ENCODE results near the gene ST8SIA3. TPM values are rescaled to one million over a fixed set of nuclear protein-coding genes. Genes with fewer than 3 reads are reported as not detected.

The ST8SIA3 gene
- total RNA-seq, 6 experiments from 2014 or later, result not detected

GRCh38 chr18:57364460-57364859 is 12.1 kb downstream of the ST8SIA3 start:
- DNase-seq, result no peak
- Mint-ChIP-seq H3K4me3 (no peak overlapping the region), H3K27ac (no peak overlapping the region), H3K9me3 (no peaks in the 10 kb centered on the region), H3K36me3 (ENCODE audit: low read depth) (no peaks in the 10 kb centered on the region), H3K27me3 (ENCODE audit: insufficient read depth) (peaks cover 5% of the 10 kb centered on the region), H3K4me1 (ENCODE audit: low read depth) (no peaks in the 10 kb centered on the region)
- no peak for TF ChIP-seq CTCF (IDR thresholded peaks at IDR 0.05)

- no peak for DNase-seq
- no peak for TF ChIP-seq CTCF (IDR thresholded peaks at IDR 0.05)
- Mint-ChIP-seq H3K36me3 (ENCODE audit: low read depth) (no peaks in the 10 kb centered on the region), H3K27me3 (ENCODE audit: insufficient read depth) (peaks cover 5% of the 10 kb centered on the region), H3K4me1 (ENCODE audit: low read depth) (no peaks in the 10 kb centered on the region), H3K9me3 (no peaks in the 10 kb centered on the region), H3K4me3 (no peak overlapping the region), H3K27ac (no peak overlapping the region)
Measured at GRCh38 chr18:57366528-57367081, 14.2 kb downstream of the ST8SIA3 start.

GRCh38 chr18:57372444-57372843 is 20.1 kb downstream of the ST8SIA3 start:
- Mint-ChIP-seq H3K9me3 (no peaks in the 10 kb centered on the region), H3K27ac (no peak overlapping the region), H3K4me3 (no peak overlapping the region), H3K4me1 (ENCODE audit: low read depth) (no peaks in the 10 kb centered on the region), H3K36me3 (ENCODE audit: low read depth) (no peaks in the 10 kb centered on the region), H3K27me3 (ENCODE audit: insufficient read depth) (peaks cover 9% of the 10 kb centered on the region)
- no peak for DNase-seq
- no peak for TF ChIP-seq CTCF (IDR thresholded peaks at IDR 0.05)

- DNase-seq, result no peak
- Mint-ChIP-seq H3K27me3 (ENCODE audit: insufficient read depth) (peaks cover 9% of the 10 kb centered on the region), H3K9me3 (no peaks in the 10 kb centered on the region), H3K27ac (no peak overlapping the region), H3K4me3 (no peak overlapping the region), H3K36me3 (ENCODE audit: low read depth) (no peaks in the 10 kb centered on the region), H3K4me1 (ENCODE audit: low read depth) (no peaks in the 10 kb centered on the region)
- TF ChIP-seq CTCF (IDR thresholded peaks at IDR 0.05), result no peak
Measured at GRCh38 chr18:57373017-57373416, 20.7 kb downstream of the ST8SIA3 start.

- no peaks in the 10 kb centered on the region for H3K4me1 Mint-ChIP-seq (ENCODE audit: low read depth)
- no peak for TF ChIP-seq CTCF (IDR thresholded peaks at IDR 0.05)
- H3K4me3 Mint-ChIP-seq, result no peak overlapping the region
- H3K9me3 Mint-ChIP-seq, result no peaks in the 10 kb centered on the region
- no peak overlapping the region for H3K27ac Mint-ChIP-seq
- H3K36me3 Mint-ChIP-seq (ENCODE audit: low read depth), result no peaks in the 10 kb centered on the region
- H3K27me3 Mint-ChIP-seq (ENCODE audit: insufficient read depth), result peaks cover 8% of the 10 kb centered on the region; the same call in 1 of the 2 replicates
- no peak for DNase-seq
Measured at GRCh38 chr18:57376503-57376902, 24.1 kb downstream of the ST8SIA3 start.

- no peak for DNase-seq
- H3K36me3 Mint-ChIP-seq (ENCODE audit: low read depth), result no peaks in the 10 kb centered on the region
Measured at GRCh38 chr18:57389271-57389670, 36.9 kb downstream of the ST8SIA3 start.

More at GRCh38 chr18:57389271-57389670, 36.9 kb downstream of the ST8SIA3 start:
- no peak overlapping the region for H3K27ac Mint-ChIP-seq
- H3K4me3 Mint-ChIP-seq, result no peak overlapping the region
- H3K9me3 Mint-ChIP-seq, result no peaks in the 10 kb centered on the region
- TF ChIP-seq CTCF (IDR thresholded peaks at IDR 0.05), result no peak
- H3K27me3 Mint-ChIP-seq (ENCODE audit: insufficient read depth), result no peaks in the 10 kb centered on the region; the same call in 1 of the 2 replicates
- H3K4me1 Mint-ChIP-seq (ENCODE audit: low read depth), result no peaks in the 10 kb centered on the region
